Measurements from ENCODE around the gene ZNF385C. TPM values are rescaled to one million over a fixed set of nuclear protein-coding genes. Genes with fewer than 3 reads are reported as not detected.

ZNF385C gene
- total RNA-seq, 1 donor from 2014 or later: 1.2 TPM

DNA sequence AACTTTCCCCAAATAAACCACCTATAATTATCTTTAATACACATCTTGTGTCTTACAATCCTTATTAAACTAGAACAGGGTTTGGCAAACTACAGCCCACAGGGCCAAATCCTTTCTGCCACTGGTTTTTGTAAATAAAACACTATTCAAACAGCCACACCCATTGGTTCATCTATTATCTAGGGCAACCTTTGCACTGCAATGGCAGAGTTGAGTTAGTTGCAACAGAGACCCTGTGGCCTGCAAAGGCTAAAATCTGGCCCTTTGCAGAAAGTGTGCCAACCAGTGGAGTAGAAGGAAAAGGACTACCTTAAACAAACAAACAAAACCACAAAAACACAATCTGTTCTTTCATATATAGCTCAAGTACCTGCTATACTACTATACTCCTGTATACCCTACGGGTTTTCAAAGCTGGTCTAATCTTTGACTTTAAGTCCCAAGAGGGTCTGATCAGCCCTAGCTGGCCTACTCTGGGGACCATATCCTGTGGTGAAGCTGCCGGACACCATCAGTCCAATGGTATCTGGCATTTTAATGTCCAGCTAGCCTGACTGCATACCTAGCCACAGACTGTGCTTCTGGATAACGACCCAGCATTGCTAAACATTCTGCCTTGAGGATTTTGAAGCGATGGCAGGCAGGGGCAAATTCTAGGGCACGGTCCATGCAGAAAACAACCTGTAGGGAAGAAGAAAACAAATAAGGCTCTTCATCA, 108.4 kb downstream of the ZNF385C start:
- DNase-seq (ENCODE audit: low spot score): no peak

DNA sequence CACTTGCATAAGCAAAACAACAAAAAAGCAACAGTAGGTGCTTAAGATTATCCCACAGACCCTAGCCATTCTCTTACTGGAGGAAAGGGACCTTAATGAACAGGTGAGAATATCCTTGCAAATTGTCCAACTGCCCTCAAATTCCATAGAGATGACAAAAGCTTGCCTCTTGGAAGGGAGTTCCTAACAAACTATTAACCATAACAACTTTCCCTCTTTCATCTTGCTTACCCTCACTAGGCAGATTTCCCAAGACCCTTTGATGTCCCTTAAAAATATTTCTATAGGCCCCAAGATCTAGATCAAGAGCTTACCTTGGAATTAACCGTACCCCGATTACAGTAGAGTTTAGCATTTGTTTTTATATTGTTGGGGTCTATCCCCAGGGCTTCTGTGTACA, 109.9 kb downstream of the ZNF385C start:
- no peak for DNase-seq (ENCODE audit: low spot score)

DNA sequence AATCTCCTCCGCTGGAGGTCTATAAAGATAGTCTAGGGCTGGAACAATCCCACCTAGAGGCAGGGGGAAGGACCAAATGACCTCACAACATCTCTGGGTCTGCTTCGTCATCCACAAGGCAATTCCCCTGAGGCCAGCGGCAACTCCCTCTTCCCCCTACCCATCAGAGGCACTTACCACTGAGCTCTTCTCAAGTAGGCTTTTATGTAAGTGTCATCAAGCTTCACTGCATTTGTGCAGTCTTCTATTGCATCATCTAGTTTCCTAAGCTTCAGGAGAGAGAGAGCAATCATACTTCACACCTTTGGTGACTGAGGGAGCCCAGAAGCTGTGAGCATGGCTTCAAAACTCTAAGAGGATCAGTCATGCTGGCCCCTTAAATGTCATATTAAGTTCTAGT, 110.6 kb downstream of the ZNF385C start:
- DNase-seq (ENCODE audit: low spot score): no peak

DNA sequence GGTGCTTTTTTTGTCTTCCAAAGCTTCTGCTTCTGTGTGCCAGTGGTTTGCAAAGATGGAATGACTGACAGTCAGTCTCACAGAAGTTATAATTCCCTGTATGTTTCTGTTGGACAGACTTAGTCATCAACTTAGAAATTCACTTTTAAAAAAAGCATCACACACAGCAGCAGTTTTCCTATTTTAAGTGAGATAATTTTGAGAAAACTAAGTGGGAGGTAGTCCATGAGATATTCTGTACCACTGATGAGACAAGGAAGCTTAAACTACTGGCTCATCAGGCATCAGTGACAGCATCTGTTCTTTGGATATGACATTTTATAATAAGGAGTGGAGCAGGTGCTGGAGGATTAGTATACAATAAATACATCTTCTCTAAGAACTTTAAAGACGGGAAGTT, 111.6 kb downstream of the ZNF385C start:
- no peak for DNase-seq (ENCODE audit: low spot score)

DNA sequence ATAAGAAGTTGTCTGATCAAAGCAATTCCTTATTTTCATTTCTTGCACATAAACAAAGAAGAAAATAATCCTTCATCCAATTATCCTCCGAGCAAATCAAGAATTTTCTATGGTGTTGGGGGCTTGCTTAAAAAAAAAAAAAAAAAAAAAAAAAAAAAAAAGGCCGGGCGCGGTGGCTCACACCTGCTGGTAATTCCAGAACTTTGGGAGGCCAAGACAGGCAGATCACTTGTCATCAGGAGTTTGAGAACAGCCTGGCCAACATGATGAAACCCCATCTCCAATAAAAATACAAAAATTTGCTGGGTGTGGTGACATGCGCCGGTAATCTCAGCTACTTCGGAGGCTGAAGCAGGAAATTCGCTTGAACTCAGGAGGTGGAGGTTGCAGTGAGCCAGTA, 112.4 kb downstream of the ZNF385C start:
- DNase-seq (ENCODE audit: low spot score): no peak

DNA sequence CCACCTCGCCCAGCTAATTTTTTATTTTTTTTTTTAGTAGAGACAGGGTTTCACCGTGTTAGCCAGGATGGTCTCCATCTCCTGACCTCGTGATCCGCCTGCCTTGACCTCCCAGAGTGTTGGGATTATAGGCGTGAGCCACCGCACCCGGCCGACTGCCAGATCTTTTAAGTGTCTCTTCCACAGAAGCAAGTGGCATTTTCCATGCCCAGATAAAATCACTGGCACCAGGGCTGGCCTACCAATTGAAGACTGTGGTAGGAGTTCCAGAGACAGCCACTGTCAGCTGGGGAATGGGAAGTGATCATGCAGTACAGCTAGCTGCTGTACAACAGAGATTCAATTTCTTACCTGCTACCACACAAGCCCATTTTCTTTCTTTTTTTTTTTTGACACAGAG, 113.8 kb downstream of the ZNF385C start:
- DNase-seq (ENCODE audit: low spot score): no peak

DNA sequence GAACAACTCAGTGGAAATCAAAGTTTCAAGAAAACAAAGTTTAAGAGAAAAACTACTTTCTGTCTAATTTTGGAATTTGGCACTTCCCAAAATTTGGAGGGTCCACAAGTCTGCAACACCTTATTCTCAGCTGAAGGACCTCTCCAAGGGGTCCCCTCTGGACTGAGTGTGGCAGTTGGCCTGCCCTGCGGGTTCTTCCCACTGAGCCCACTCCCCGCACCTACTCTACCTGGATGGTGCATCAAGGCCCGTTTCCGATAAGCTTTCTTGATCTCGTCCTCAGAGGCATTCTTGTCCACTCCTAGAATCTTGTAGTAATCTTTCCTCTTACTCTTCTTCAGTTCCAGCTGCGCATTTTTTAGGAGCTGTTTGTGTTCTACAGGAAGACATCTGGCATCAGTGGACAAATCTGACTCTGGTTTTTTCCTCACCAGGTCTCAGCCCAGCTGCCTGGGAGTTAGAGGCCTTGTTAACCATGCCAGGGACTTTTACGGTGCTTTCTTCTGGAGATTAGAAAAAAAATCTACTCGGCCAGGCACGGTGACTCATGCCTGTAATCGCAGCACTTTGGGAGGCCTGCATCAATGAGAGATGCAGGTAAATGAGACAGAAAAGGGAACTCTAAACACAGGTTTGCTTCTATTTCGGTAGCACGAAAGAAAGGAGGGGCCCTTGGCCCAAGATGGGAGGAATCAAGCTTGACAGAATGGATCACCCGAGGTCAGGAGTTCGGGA, 116.1 kb downstream of the ZNF385C start:
- DNase-seq (ENCODE audit: low spot score): no peak

DNA sequence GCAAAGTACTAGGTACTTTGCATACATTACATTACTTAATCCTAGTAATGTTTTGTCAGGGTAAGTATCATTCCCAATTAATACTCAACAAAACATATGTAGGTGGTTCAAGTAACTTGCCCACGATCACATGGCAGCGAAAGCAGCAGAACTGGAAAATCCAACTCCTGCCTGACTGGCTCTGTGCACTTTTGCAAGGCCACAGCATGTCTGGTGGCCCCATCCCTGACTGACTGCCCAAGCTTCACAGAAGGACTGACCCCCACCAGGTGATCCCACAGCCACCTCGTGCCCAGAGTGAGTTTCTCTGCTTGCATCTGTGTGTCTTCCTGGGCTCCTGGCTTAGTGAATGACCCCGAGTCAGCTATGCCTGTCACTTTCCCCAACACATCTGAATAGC, 120.3 kb downstream of the ZNF385C start:
- DNase-seq (ENCODE audit: low spot score): peak; percentile 61

DNA sequence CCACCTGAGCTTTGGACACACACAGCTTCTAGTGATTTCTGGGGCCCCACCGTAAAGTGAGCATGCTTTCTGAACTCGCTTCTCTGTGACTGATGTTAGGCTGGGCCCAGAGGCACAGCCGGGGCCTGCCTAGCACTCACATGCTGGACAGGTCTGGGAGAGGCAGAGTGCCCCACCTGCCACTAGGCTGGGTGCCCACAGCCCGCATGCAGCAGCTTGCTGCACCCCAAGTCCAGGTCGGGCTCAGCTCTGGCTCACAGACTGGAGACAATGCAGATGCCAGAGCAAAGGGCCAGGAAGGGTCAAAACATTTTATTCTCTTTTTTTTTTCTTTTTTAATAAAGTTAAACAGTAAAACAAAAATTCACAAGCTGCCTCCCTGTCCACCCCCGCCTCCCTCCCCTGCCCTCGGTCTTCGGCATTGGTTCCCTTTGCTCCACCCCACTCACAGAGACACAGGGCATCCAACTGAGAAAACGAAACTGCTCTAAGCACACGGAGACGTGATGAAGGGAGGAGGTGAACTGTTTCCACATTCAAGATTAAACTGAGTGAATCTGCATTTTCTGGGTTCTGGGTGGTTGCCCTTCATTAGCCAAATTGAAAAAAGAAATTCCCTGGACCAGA, 122.0 kb downstream of the ZNF385C start:
- no peak for DNase-seq (ENCODE audit: low spot score)

Other genes starting within 250 kb of the ZNF385C start
- gene KLHL11, start 233.1 kb downstream of the ZNF385C start, total RNA-seq: 15.6 TPM
- 94.2 TPM for gene ACLY, start 179.5 kb downstream of the ZNF385C start, total RNA-seq
- 0.75 TPM for gene ODAD4, start 167.9 kb downstream of the ZNF385C start, total RNA-seq
- 45.7 TPM for gene CNP, start 131.7 kb downstream of the ZNF385C start, total RNA-seq
- gene DNAJC7, start 81.0 kb downstream of the ZNF385C start, total RNA-seq: 111 TPM
- 20.8 TPM for gene NKIRAS2, start 78.4 kb downstream of the ZNF385C start, total RNA-seq
- 1.9 TPM for gene C17orf113, start 47.9 kb downstream of the ZNF385C start, total RNA-seq
- 31.3 TPM for gene DHX58, start 14.2 kb upstream of the ZNF385C start, total RNA-seq
- 62.8 TPM for gene KAT2A, start 22.9 kb upstream of the ZNF385C start, total RNA-seq
- gene HSPB9, start 24.3 kb upstream of the ZNF385C start, total RNA-seq: not detected
- gene RAB5C, start 56.5 kb upstream of the ZNF385C start, total RNA-seq: 120 TPM
- 0.99 TPM for gene KCNH4, start 82.7 kb upstream of the ZNF385C start, total RNA-seq
- not detected for gene HCRT, start 87.0 kb upstream of the ZNF385C start, total RNA-seq
- 26.2 TPM for gene GHDC, start 96.0 kb upstream of the ZNF385C start, total RNA-seq
- gene STAT5B, start 177.9 kb upstream of the ZNF385C start, total RNA-seq: 64.0 TPM
- gene STAT5A, start 190.0 kb upstream of the ZNF385C start, total RNA-seq: 37.4 TPM